Activated naive CD4-positive, alpha-beta T cell treated with anti-CD3 and anti-CD28 coated beads, Interleukin-2, amount 10 ng/mL, durations not matched to agents 7 days and 5 days (primary cell): Measurements from ENCODE around the gene ETHE1.

Experiments used
- CTCF ChIA-PET: fragments of 350-600 bp; sonication (Branson Sonifier 250); formaldehyde crosslinking; loops from one replicate; lab custom pipeline; 2021; ENCODE audit warnings: antibody characterized with exemption; lab: Charles Lee
- DNase-seq: peaks from one replicate; pipeline ENCODE4 v3.0.0-alpha.2; 2020
- H3K27ac Mint-ChIP-seq: one replicate; pipeline ENCODE4 v1.8.0; 2021; ENCODE audit warnings: mild to moderate bottlenecking, moderate library complexity, mixed read lengths
- H3K27me3 Mint-ChIP-seq: one replicate; pipeline ENCODE4 v1.8.0; 2021; ENCODE audit warnings: mild to moderate bottlenecking, mixed read lengths
- H3K36me3 Mint-ChIP-seq: one replicate; pipeline ENCODE4 v1.8.0; 2021; ENCODE audit warnings: mixed read lengths
- H3K4me1 Mint-ChIP-seq: one replicate; pipeline ENCODE4 v1.8.0; 2021; ENCODE audit warnings: mixed read lengths
- H3K4me3 Mint-ChIP-seq: one replicate; pipeline ENCODE4 v1.8.0; 2021; ENCODE audit warnings: mild to moderate bottlenecking, moderate library complexity, mixed read lengths
- H3K9me3 Mint-ChIP-seq: one replicate; pipeline ENCODE4 v1.8.0; 2021; ENCODE audit warnings: mixed read lengths

Gene ETHE1

DNA sequence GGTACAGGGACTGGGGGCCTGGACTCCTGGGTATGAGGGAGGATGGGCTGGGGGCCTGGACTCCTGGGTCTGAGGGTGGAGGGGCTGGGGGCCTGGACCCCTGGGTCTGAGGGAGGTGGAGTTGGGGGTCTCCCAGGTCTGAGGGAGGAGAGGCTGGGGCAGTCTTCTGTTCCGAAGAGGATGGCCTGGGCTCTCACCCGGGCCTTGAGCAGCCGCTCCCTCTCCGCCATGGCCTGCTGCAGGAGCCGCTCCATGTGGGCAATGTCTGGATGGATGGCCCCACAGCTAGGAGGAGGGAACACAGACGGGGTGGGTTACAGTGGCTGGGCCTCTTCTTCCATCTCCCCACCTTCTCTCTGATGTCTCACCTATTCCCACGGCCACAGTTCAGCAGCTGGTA, 40.6 kb downstream of the ETHE1 start:
- H3K4me1 Mint-ChIP-seq: no peaks in the 10 kb centered on the region
- no peaks in the 10 kb centered on the region for H3K36me3 Mint-ChIP-seq
- CTCF ChIA-PET: interaction anchor here (2.3 kb wide), 1 partner anchor 33 kb away, joined by 7 read pairs; no protein-coding TSS in a partner anchor
- H3K27ac Mint-ChIP-seq: no peak overlapping the region
- H3K27me3 Mint-ChIP-seq: no peaks in the 10 kb centered on the region
- DNase-seq: no peak
- H3K9me3 Mint-ChIP-seq: no peaks in the 10 kb centered on the region
- H3K4me3 Mint-ChIP-seq: no peak overlapping the region

GRCh38 chr19:43485951-43486350, 41.0 kb downstream of the ETHE1 start:
- H3K27me3 Mint-ChIP-seq: no peaks in the 10 kb centered on the region
- no peak overlapping the region for H3K4me3 Mint-ChIP-seq
- no peaks in the 10 kb centered on the region for H3K36me3 Mint-ChIP-seq
- CTCF ChIA-PET: interaction anchor here (0.9 to 2.3 kb wide), 2 partner anchors 33 to 34 kb away, joined by 3 to 7 read pairs; no protein-coding TSS in a partner anchor
- no peak for DNase-seq
- H3K4me1 Mint-ChIP-seq: no peaks in the 10 kb centered on the region
- no peaks in the 10 kb centered on the region for H3K9me3 Mint-ChIP-seq
- H3K27ac Mint-ChIP-seq: no peak overlapping the region

GRCh38 chr19:43483281-43483680, 43.7 kb downstream of the ETHE1 start:
- CTCF ChIA-PET: interaction anchor here (0.9 to 1.3 kb wide), 3 partner anchors 25 to 38 kb away, joined by 3 to 4 read pairs (median 3); no protein-coding TSS in a partner anchor
- Mint-ChIP-seq H3K4me3 (no peak overlapping the region), H3K4me1 (no peaks in the 10 kb centered on the region), H3K36me3 (no peaks in the 10 kb centered on the region), H3K27me3 (no peaks in the 10 kb centered on the region), H3K27ac (no peak overlapping the region), H3K9me3 (no peaks in the 10 kb centered on the region)
- no peak for DNase-seq

GRCh38 chr19:43482193-43482592, 44.8 kb downstream of the ETHE1 start:
- CTCF ChIA-PET: no interaction called here
- Mint-ChIP-seq H3K36me3 (peaks cover 3% of the 10 kb centered on the region), H3K27ac (no peak overlapping the region)

GRCh38 chr19:43481701-43482100, 45.3 kb downstream of the ETHE1 start:
- Mint-ChIP-seq H3K36me3 (peaks cover 3% of the 10 kb centered on the region), H3K4me3 (no peak overlapping the region), H3K9me3 (no peaks in the 10 kb centered on the region), H3K27me3 (no peaks in the 10 kb centered on the region), H3K27ac (no peak overlapping the region), H3K4me1 (no peaks in the 10 kb centered on the region)
- CTCF ChIA-PET: no interaction called here
- DNase-seq: no peak

More at GRCh38 chr19:43482193-43482592, 44.8 kb downstream of the ETHE1 start:
- no peak for DNase-seq
- Mint-ChIP-seq H3K27me3 (no peaks in the 10 kb centered on the region), H3K9me3 (no peaks in the 10 kb centered on the region), H3K4me1 (no peaks in the 10 kb centered on the region), H3K4me3 (no peak overlapping the region)

DNA sequence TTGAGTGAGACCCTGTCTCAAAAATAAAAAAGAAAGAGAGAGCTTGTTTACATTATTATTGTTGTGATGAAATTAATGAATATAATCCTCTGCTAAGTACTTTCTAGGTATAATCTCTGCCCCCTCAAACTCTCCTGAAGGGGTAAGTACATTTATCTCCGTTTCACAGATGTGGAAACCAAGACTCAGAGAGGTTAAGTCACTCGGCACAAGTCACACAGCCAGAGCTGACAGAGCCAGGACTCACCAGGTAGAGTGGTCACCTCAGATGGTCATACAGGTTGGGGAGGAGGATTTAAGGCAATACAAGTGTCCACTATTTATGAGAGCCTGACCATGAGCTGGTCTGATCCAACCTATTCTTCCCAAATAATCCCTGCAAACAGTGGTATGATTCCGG, 46.4 kb downstream of the ETHE1 start:
- CTCF ChIA-PET: no interaction called here
- H3K4me3 Mint-ChIP-seq: no peak overlapping the region
- H3K27me3 Mint-ChIP-seq: no peaks in the 10 kb centered on the region
- H3K4me1 Mint-ChIP-seq: peaks cover 5% of the 10 kb centered on the region
- H3K9me3 Mint-ChIP-seq: no peaks in the 10 kb centered on the region
- H3K36me3 Mint-ChIP-seq: peaks cover 4% of the 10 kb centered on the region
- H3K27ac Mint-ChIP-seq: no peak overlapping the region
- DNase-seq: no peak

GRCh38 chr19:43479961-43480561, 46.9 kb downstream of the ETHE1 start:
- H3K27ac Mint-ChIP-seq: no peak overlapping the region
- H3K36me3 Mint-ChIP-seq: peaks cover 7% of the 10 kb centered on the region
- no peak overlapping the region for H3K4me3 Mint-ChIP-seq
- CTCF ChIA-PET: interaction anchor here (1.3 kb wide), 1 partner anchor 39 kb away, joined by 4 read pairs; no protein-coding TSS in a partner anchor
- no peaks in the 10 kb centered on the region for H3K9me3 Mint-ChIP-seq
- peaks cover 10% of the 10 kb centered on the region for H3K4me1 Mint-ChIP-seq
- no peak for DNase-seq
- no peaks in the 10 kb centered on the region for H3K27me3 Mint-ChIP-seq

GRCh38 chr19:43479226-43479625, 47.8 kb downstream of the ETHE1 start:
- no peak for DNase-seq
- CTCF ChIA-PET: interaction anchor here (1.3 kb wide), 1 partner anchor 40 kb away, joined by 4 read pairs; no protein-coding TSS in a partner anchor
- Mint-ChIP-seq H3K36me3 (peaks cover 7% of the 10 kb centered on the region), H3K4me3 (no peak overlapping the region), H3K27ac (no peak overlapping the region), H3K4me1 (peaks cover 12% of the 10 kb centered on the region), H3K9me3 (no peaks in the 10 kb centered on the region), H3K27me3 (no peaks in the 10 kb centered on the region)

DNA sequence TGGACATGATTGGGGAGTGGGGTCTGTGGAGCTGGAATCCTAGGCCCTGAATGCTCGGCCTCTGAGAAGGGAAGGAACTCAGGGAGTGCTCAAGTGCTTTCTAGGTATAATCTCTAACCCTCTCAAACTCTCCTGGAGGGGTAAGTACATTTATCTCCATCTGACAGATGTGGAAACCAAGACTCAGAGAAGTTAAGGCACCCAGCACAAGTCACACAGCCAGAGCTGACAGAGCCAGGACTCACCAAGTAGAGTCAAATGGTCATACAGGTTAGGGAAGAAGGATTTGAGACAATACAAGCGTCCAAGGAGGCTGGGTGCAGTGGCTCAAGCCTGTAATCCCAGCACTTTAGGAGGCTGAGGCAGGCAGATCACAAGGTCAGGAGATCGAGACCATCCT, 48.7 kb downstream of the ETHE1 start:
- no peaks in the 10 kb centered on the region for H3K9me3 Mint-ChIP-seq
- no peak overlapping the region for H3K4me3 Mint-ChIP-seq
- no peak overlapping the region for H3K27ac Mint-ChIP-seq
- CTCF ChIA-PET: interaction anchor here (1.3 kb wide), 1 partner anchor 41 kb away, joined by 4 read pairs; no protein-coding TSS in a partner anchor
- no peak for DNase-seq
- no peaks in the 10 kb centered on the region for H3K27me3 Mint-ChIP-seq
- H3K36me3 Mint-ChIP-seq: peaks cover 7% of the 10 kb centered on the region
- peaks cover 14% of the 10 kb centered on the region for H3K4me1 Mint-ChIP-seq

- Mint-ChIP-seq H3K27ac (no peak overlapping the region), H3K36me3 (peaks cover 7% of the 10 kb centered on the region), H3K4me3 (no peak overlapping the region), H3K4me1 (peaks cover 24% of the 10 kb centered on the region), H3K9me3 (no peaks in the 10 kb centered on the region), H3K27me3 (no peaks in the 10 kb centered on the region)
- no peak for DNase-seq
- CTCF ChIA-PET: no interaction called here
These were observed 50.4 kb downstream of the ETHE1 start for GRCh38 chr19:43476606-43477005.

DNA sequence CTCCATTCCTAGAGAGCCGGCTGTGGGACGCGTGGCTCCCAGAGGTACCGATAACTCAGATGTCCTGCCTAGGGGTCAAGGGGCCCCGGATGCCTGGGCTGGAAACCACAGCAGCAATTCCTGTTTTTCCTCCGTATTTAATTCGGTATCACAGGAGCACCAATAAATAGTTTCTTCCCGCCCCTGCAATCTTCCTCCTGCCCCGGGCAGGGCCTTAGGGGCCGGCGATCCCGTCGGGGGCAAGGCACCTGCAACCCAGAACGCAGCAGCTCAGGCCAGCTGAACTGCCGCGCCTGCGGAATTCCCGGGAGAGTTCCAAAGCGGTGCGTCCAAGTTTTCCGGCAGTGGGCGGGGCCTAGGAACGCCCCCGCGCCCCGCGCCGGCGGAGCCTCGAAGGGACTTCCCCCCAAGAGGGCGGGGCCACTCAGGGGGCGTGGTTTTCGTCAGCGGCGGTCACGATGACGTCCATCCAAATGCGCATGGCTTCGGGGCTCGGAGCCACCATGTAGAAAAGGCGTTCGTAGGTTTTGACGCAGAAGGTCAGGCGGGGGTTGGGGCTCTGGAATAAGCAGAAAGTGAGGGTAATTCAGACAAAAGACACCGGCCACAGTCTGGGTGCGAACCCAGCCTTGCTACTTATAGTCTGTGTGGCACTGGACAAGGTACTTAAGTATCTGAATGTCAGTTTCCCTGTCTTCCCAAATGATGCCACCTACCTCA, 51.9 kb downstream of the ETHE1 start:
- H3K27ac Mint-ChIP-seq: peak overlapping the region; percentile 80
- H3K9me3 Mint-ChIP-seq: no peaks in the 10 kb centered on the region
- H3K4me1 Mint-ChIP-seq: peaks cover 34% of the 10 kb centered on the region
- CTCF ChIA-PET: interaction anchor here (1.2 to 2.4 kb wide), 2 partner anchors 12 to 15 kb away, joined by 3 to 7 read pairs; no protein-coding TSS in a partner anchor
- peaks cover 7% of the 10 kb centered on the region for H3K36me3 Mint-ChIP-seq
- peak; percentile 94 for DNase-seq
- no peaks in the 10 kb centered on the region for H3K27me3 Mint-ChIP-seq
- peak overlapping the region; percentile 67 for H3K4me3 Mint-ChIP-seq

DNA sequence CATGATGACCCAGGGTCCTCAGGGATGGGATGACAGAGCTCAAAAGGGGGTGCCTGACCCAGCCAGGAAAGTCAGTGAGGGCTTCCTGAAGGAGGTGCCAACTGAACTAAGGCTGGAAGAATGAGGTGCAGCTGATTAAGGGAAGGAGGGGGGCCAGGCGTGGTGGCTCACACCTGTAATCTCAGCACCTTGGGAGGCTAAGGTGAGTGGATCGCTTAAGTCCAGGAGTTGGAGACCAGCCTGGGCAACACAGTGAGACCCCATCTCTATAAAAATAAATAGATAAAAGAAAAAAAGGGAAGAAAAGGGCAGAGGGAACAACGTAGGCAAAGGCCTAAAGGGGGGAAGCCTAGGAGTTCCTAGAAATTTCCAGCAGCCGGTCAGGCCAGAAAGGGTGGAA, 52.5 kb downstream of the ETHE1 start:
- Mint-ChIP-seq H3K9me3 (no peaks in the 10 kb centered on the region), H3K27me3 (no peaks in the 10 kb centered on the region), H3K36me3 (peaks cover 7% of the 10 kb centered on the region), H3K27ac (no peak overlapping the region), H3K4me3 (no peak overlapping the region), H3K4me1 (peaks cover 40% of the 10 kb centered on the region)
- no peak for DNase-seq
- CTCF ChIA-PET: interaction anchor here (1.2 to 2.4 kb wide), 2 partner anchors 11 to 14 kb away, joined by 3 to 7 read pairs; no protein-coding TSS in a partner anchor

- Mint-ChIP-seq H3K9me3 (no peaks in the 10 kb centered on the region), H3K36me3 (peaks cover 4% of the 10 kb centered on the region), H3K27ac (no peak overlapping the region), H3K4me1 (peaks cover 65% of the 10 kb centered on the region), H3K27me3 (no peaks in the 10 kb centered on the region), H3K4me3 (no peak overlapping the region)
- CTCF ChIA-PET: interaction anchor here (1.6 kb wide), 1 partner anchor 24 kb away, joined by 4 read pairs; no protein-coding TSS in a partner anchor
- no peak for DNase-seq
These were observed 55.9 kb downstream of the ETHE1 start for GRCh38 chr19:43471091-43471490.

DNA sequence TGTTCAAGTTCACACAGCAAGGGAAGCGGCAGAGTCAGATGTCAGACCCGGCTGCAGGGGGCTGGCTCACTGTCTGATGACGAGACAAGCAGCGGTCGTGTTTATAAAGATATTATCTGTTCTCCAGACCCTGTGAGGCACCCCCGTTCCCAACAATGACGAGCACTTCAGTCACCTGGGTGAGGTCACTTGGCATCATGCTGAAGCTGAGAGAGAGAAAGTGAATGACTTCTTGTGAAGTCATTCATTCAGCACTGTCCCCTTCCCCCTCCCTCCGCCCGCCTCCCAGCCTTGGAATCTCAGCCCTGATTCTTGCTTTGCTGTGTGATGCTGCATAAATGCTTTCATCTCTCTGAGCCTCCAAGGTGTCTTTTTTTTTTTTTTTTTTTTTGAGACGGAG, 56.7 kb downstream of the ETHE1 start:
- Mint-ChIP-seq H3K4me1 (peaks cover 63% of the 10 kb centered on the region), H3K36me3 (peaks cover under 1% of the 10 kb centered on the region), H3K27me3 (no peaks in the 10 kb centered on the region), H3K4me3 (no peak overlapping the region), H3K9me3 (no peaks in the 10 kb centered on the region), H3K27ac (peak overlapping the region; percentile 67)
- CTCF ChIA-PET: interaction anchor here (1.6 kb wide), 1 partner anchor 23 kb away, joined by 4 read pairs; no protein-coding TSS in a partner anchor
- DNase-seq: peak; percentile 53
